GM18517 (cell line): ENCODE results near the gene COBL.

Experiments
- ATAC-seq: cut with Tn5 transposase; IDR thresholded peaks from one replicate; pipeline ENCODE4 v1.9.1; 2021; ENCODE audit warnings: mild to moderate bottlenecking, moderate library complexity; ENCODE audit not compliant: unreplicated experiment

COBL gene

DNA sequence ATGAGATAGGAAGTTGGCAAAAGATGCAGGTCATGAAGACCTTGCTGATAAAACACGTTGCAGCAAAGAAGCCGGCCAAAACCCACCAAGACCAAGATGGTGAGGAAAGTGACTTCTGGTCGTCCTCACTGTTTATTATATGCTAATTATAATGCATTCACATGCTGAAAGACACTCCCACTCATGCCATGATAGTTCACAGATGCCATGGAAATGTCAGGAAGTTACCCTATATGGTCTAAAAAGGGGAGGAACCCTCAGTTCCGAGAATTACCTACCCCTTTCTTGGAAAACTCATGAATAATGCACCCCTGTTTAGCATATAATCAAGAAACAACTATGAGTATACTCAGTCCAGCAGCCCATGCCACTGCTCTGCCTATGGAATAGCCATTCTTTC lies 331.5 kb downstream of the COBL start:
- ATAC-seq: no peak

DNA sequence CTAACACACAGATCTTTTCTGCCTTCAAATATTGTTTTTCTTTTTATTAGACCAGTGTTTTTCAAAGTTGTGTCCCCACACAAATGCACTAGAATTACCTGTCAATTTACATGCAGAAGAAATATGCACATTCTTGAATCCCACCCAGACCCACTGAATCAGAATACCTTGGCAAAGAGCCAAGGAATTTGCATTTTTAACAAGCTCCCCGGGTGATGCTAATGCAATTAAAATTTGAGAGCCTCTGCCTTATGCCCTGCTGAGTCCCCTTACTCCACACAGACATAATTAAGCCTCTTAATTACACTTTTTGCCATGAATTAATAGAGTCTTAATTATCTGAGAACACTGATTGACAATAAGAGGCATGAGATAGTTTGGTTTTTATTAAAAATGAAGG lies 332.8 kb downstream of the COBL start:
- no peak for ATAC-seq

- no peak for ATAC-seq
Measured at GRCh38 chr7:50982626-50983025, 334.0 kb downstream of the COBL start.

DNA sequence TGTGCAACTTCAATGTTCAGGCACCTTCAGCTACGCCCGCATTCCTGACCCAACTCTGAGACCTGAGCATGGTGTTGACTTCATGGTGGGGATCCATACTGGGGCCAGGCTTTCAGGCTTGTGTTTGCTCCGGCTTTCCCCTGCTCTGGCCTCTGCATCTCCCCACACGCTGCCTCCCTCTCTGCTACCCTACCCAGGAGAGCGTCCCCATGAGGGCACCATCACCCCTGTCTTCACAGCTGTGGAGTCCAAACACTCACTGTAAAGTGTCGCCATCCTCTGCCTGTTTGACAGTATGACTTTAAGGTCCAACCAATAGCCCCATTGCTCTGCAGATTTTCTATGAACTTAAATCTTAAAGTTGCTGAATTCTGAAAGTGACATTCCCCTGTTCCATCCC lies 334.9 kb downstream of the COBL start:
- no peak for ATAC-seq

DNA sequence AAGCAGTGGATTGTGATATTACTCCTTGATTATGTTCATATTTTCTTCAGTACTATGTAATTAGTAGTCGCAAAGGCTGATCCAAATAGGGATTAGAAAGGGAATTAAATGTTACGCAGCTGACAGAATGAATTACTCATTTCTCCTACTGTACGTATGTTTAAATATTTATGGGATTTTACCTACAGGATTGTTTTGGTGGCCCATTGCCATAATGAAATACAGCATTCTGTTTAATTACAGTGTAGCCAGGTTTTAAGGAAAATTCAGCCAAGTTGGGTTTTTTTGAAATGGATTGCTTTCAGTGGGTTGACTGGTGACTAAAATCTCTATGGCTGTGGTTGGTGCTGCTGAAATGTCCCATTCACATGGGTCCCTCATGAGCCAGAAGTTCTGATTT lies 336.2 kb downstream of the COBL start:
- no peak for ATAC-seq

DNA sequence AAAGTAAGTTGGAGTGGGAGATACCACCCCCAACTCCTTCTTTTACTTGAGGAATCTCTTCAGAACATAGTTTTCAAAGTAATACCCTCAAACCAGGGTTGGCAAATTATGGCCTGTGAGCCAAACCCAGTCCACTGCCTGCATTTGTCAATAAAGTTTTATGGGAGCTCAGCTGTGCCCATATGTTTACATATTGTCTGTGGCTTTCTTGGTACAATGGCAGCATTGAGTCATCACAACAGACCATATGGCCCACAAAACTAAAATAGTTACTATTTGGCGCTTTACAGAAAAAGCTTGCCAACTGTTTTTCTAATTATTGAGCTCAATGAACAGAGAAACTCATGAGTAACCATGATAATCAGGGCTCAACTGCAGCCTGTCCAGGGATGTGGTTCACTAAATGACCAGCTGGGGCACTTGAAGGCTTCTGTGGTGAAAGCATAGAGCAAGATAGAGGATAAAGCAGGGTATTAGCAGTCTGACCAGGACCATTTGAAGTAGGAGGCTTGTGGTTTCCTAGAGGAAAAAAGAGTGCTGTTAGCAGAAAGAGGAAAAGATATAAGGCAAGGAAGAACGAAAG lies 337.9 kb downstream of the COBL start:
- no peak for ATAC-seq

DNA sequence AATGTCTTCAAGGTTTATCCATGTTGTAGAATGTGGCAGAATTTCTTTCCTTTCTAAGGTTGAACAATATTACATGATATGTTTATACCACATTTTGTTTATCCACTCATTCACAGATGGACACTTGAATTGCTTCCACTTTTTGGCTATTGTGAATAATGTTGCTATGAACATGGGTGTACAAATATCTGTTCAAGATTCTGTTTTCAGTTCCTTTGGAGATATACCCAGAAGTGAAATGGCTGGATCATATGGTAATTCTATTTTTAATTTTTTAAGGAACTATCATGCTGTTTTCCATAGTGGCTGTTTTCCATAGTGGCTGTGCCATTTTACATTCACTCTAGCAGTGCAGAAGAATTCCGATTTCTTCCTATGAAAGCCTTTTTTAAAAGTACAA lies 339.2 kb downstream of the COBL start:
- ATAC-seq: no peak

DNA sequence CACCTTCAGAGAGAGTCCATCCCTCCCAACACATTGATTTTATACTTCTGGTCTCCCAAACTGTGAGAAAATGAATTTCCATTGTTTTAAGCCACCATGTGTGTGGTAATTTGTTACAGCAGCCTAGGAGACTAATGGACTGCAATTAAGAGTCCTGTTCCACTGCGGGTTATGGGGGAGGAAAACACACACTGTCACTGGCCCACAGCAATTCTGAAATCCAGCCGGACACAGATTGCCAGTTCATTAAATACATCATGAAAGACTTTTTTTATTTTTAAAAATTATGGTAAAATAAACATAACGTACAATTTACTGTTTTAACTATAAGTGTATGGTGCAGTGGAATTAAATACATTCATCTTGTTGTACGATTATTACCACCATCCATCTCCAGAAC lies 340.5 kb downstream of the COBL start:
- ATAC-seq: no peak

- ATAC-seq: no peak
Measured at GRCh38 chr7:50974240-50974639, 342.4 kb downstream of the COBL start.

DNA sequence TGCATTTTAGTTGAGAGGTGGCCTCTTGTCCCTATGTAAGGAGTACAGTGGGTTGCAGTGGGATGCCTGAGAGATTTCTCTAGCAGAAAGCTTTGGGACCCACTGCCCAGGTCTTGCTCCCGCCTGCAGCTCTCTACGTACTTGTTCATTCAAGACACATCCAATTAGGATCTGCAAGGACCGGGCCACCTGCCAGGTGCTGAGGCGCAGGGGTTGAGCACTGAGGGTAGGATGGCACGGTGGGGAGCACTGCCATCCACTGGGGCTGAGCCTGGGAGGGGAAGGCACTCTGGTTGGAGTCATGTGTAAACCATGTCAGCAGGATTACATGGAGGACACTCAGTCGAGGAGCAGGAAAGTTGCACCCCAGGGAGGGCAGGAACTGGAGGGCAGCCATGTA lies 342.8 kb downstream of the COBL start:
- no peak for ATAC-seq

DNA sequence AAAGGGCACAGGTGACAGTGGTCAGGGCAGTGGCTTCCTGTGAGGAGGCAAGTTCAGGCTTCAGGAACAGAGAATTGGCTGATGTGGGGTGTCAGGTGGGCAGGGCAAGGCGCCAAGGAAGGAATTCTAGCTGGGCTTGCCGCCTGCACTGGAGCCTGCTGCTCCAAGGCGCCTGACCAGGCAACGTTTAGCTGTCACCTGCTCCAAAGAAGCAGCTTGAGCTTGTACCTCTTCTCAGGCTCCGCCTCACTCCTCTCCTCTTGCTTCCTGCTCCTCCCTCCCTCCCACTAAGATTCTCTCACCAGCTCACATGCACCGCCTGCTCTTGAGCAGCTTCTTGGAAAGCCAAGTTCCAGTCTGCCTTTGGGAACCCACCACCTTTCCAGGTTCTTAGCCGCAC lies 346.5 kb downstream of the COBL start:
- ATAC-seq: no peak
